GM19193 (cell line): ENCODE measurements around the gene TPCN1.

Experiments used
- POLR2A ChIP-seq: IDR thresholded peaks from 4 replicates; pipeline ENCODE4 v1.6.1; 2011; ENCODE audit not compliant: insufficient read depth, insufficient read length; ENCODE audit errors: extremely low read depth

TPCN1 gene

GRCh38 chr12:113269257-113269943, 48.1 kb downstream of the TPCN1 start:
- TF ChIP-seq POLR2A, result no peak

- no peak for TF ChIP-seq POLR2A
Observed at GRCh38 chr12:113270709-113271009, 49.4 kb downstream of the TPCN1 start.

- no peak for TF ChIP-seq POLR2A
Observed at GRCh38 chr12:113271466-113271852, 50.2 kb downstream of the TPCN1 start.

DNA sequence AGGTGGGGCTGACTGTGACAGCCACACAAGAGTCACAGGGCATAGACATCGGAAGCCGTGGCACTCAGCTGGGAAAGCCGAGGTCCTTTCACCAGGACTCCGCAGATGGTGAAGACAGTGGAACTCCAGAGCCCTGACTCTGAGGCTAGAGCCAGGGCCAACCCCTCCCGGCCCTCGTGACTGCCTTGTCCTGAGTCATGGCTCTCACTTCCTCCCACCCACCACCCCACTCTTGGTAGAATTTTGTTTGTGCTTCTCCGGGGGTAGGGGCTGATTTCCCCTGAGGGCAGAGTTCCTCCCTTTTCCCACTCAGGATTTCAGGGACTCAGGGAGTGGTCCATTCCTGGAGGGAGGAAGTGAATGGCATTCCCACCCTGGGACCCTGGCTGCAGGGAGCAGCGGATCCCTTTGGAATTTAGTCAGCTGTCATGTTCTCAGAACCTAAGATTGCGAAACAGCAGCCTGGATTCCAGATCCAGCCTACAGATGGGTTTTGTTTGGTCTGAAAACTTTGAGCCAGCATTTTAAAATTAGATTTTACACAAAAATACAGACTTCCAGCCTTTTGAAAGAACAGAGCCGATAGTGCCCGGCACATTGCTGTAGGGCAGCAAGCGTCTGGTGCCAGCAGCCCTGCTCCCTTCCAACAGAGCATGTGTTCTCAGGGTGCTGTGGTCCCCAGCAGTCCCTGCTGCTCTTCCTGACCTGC, 50.7 kb downstream of the TPCN1 start:
- TF ChIP-seq POLR2A, result no peak

DNA sequence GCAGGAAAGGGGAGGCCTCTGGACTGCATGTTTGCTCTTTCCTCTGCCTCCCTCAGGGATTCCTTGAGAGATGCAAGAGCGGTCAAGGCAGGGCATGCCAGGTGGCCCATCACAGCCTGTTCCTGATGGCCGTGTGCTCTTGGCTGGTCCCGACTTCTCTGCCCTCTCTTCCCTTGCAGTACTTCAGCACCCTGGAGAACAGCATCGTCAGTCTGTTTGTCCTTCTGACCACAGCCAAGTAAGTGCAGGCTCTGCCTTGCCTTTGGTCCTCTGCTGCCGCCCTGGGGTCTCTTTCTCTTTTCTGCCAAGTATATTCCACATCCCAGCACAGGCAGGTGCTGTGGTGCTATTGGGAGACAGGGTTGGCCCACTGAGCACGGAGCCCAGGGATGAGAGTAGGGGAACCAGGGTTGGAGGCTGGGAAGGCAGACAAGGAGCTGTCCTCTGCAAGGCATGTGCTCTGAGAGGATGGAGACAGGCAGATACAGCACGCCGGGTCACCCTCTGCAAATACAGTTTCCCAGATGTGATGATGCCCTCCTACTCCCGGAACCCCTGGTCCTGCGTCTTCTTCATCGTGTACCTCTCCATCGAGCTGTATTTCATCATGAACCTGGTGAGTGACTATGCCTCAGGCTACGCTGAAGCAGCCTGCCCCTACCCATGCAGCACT, 51.9 kb downstream of the TPCN1 start:
- TF ChIP-seq POLR2A, result no peak

GRCh38 chr12:113274848-113275247, 53.6 kb downstream of the TPCN1 start:
- TF ChIP-seq POLR2A, result no peak

- TF ChIP-seq POLR2A, result no peak
Observed at GRCh38 chr12:113276306-113276705, 55.0 kb downstream of the TPCN1 start.

- no peak for TF ChIP-seq POLR2A
Observed at GRCh38 chr12:113276946-113277500, 55.8 kb downstream of the TPCN1 start.

GRCh38 chr12:113277511-113277910, 56.2 kb downstream of the TPCN1 start:
- TF ChIP-seq POLR2A, result no peak

DNA sequence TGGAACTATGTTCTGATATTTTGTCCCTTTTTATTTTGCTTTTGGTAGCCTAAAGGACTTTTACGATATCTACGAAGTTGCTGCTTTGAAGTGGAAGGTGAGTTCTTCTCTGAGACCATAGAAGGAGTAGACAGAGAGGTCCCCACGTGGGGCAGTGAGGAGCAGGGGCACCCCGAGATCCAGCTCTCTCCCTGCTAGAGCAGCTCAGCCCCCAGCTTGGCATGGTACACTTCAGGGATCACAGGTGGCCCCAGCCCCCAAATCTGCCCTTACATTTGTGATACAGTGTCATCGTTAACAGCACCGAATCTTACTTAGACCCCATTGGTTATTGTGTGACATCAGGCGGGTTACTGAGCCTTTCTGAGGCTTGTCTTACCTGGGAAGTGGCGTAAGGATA, 56.9 kb downstream of the TPCN1 start:
- TF ChIP-seq POLR2A, result no peak

DNA sequence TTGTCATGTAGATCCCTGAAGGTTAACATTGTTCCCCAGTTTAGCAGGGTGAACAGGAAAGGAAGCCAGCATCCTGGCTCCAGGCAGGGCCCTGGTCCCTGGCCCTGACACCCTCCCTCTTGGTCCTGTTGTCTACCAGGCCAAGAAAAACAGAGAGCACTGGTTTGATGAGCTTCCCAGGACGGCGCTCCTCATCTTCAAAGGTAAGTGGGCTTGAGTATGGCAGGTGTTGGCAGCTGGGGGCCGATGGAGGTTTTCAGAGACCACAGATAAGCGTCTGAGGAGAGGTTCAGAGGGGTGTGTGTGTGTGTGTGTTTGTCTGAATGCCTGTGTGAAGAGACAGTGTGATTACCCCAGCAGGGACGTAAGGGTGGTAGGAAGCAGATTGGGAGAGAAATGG, 57.4 kb downstream of the TPCN1 start:
- TF ChIP-seq POLR2A, result no peak

DNA sequence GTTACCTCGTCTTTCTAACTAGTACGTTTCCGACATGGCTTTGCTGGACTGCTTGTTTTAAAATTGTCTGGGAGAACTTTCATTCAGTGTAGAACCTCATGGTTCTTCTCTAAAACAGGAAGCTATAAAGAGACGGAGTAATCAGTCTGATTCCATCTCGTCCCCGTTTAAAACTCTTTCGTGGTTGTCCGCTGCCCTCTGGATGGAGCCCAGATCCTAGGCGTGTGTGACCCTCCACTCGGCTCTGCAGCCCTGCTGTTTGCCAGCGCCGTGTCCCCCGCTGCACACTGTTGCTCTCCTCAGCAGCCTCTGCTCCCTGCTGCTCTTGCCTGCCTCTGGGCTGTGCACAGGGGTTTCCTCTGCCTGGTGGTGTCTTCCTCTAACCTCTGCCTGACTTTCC, 63.5 kb downstream of the TPCN1 start:
- no peak for TF ChIP-seq POLR2A

- no peak for TF ChIP-seq POLR2A
Observed at GRCh38 chr12:113285679-113286610, 64.7 kb downstream of the TPCN1 start.

- TF ChIP-seq POLR2A, result no peak
Observed at GRCh38 chr12:113286712-113287111, 65.4 kb downstream of the TPCN1 start.
